Measurements from ENCODE around the gene NTM. TPM values are rescaled to one million over a fixed set of nuclear protein-coding genes. Genes with fewer than 3 reads are reported as not detected.

The NTM gene
- total RNA-seq, 2 donors from 2014 or later: 1.7 to 3.6 TPM

DNA sequence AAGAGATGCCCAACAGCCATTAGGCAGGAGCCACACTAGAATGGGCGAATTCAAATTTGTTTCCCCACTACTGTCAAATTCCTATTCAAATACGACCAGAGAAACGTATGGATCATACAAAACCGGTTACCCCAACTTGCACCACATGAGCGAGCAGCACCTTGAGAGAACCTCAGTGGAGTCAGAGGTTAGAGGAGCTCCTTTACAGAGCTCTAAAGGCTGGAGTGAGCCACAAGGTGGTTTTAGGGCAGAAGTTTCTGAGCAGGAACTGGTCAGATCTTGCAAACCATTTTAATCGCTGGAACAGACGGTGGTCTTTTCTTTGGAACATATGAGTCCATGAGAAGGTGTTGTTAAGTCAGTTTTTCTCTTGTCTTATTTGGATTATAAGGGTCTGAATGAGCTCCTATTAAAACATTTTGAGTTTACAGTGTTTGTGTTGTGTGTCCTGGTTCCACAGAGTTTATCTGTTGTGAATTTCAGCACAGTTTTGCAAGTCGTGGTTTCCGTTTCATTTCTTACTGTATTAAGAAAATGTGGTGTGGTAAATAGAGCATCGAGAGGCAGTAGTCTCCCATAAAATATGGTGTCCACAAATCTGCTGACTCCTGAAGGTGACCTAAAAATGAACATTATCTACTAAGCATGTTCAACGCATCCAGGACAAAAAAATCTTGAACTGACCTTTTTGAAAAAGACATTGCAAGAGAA lies 471.7 kb downstream of the NTM start:
- Mint-ChIP-seq H3K9me3 (no peaks in the 10 kb centered on the region), H3K4me1 (peaks cover 16% of the 10 kb centered on the region), H3K27ac (no peak overlapping the region), H3K4me3 (no peak overlapping the region), H3K36me3 (ENCODE audit: low read depth) (no peaks in the 10 kb centered on the region), H3K27me3 (ENCODE audit: insufficient read depth) (no peaks in the 10 kb centered on the region)
- H3K9me3 ChIP-seq (ENCODE audit: control insufficient read depth, low read length): no peaks in the 10 kb centered on the region
- H3K36me3 ChIP-seq (ENCODE audit: control insufficient read depth, insufficient read depth, low read length): no peaks in the 10 kb centered on the region
- no peak overlapping the region for H3K27ac ChIP-seq (ENCODE audit: low read depth, low read length)
- TF ChIP-seq, protein P1, sequence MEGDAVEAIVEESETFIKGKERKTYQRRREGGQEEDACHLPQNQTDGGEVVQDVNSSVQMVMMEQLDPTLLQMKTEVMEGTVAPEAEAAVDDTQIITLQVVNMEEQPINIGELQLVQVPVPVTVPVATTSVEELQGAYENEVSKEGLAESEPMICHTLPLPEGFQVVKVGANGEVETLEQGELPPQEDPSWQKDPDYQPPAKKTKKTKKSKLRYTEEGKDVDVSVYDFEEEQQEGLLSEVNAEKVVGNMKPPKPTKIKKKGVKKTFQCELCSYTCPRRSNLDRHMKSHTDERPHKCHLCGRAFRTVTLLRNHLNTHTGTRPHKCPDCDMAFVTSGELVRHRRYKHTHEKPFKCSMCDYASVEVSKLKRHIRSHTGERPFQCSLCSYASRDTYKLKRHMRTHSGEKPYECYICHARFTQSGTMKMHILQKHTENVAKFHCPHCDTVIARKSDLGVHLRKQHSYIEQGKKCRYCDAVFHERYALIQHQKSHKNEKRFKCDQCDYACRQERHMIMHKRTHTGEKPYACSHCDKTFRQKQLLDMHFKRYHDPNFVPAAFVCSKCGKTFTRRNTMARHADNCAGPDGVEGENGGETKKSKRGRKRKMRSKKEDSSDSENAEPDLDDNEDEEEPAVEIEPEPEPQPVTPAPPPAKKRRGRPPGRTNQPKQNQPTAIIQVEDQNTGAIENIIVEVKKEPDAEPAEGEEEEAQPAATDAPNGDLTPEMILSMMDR (conservative IDR thresholded peaks at IDR 0.05): no peak
- DNase-seq: no peak
- peaks cover 4% of the 10 kb centered on the region for H3K4me1 ChIP-seq (ENCODE audit: control insufficient read depth, insufficient read depth, low read length)
- WGBS, 2 experiments (ENCODE audit: insufficient coverage in 1 of 2, insufficient read length in 1 of 2): 88 to 94% methylated on average over 4 to 11 of the region's 11 CpGs
- no peaks in the 10 kb centered on the region for H3K27me3 ChIP-seq (ENCODE audit: control insufficient read depth, insufficient read depth, low read length, poor library complexity, severe bottlenecking)
- no peak overlapping the region for H3K9ac ChIP-seq (ENCODE audit: extremely low read depth, low read length, poor library complexity, severe bottlenecking)
- no peak overlapping the region for H3K4me3 ChIP-seq (ENCODE audit: low read length)

DNA sequence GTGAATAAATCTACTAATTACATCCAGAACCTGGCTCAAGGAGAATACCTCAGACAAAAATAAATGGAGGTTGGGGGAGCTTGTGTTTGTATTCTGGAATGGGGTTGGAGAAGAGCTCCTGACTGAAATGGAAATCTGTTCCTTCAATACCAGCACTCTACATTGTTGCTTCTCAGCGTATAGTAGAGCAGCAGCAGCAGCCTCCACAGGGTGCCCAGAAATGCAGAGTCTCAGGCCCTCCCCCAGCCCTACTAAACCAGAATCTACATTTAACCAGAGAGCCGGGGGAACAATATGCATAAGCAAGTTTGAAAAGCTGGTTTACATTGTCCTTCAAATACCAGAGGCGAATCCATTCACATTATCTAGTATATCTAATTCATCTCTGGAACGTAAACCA lies 474.8 kb downstream of the NTM start:
- DNase-seq: peak; percentile 76
- no peaks in the 10 kb centered on the region for H3K36me3 ChIP-seq (ENCODE audit: control insufficient read depth, insufficient read depth, low read length)
- Mint-ChIP-seq H3K36me3 (ENCODE audit: low read depth) (no peaks in the 10 kb centered on the region), H3K9me3 (no peaks in the 10 kb centered on the region), H3K4me1 (peaks cover 18% of the 10 kb centered on the region), H3K27ac (no peak overlapping the region), H3K4me3 (no peak overlapping the region), H3K27me3 (ENCODE audit: insufficient read depth) (no peaks in the 10 kb centered on the region)
- no peak overlapping the region for H3K4me3 ChIP-seq (ENCODE audit: low read length)
- TF ChIP-seq, protein P1 (conservative IDR thresholded peaks at IDR 0.05): no peak
- H3K27me3 ChIP-seq (ENCODE audit: control insufficient read depth, insufficient read depth, low read length, poor library complexity, severe bottlenecking): no peaks in the 10 kb centered on the region
- 27 to 47% methylated on average over 2 to 4 of the region's 4 CpGs for WGBS, 2 experiments (ENCODE audit: insufficient coverage in 1 of 2, insufficient read length in 1 of 2)
- no peaks in the 10 kb centered on the region for H3K9me3 ChIP-seq (ENCODE audit: control insufficient read depth, low read length)
- H3K9ac ChIP-seq (ENCODE audit: extremely low read depth, low read length, poor library complexity, severe bottlenecking): no peak overlapping the region
- no peak overlapping the region for H3K27ac ChIP-seq (ENCODE audit: low read depth, low read length)
- H3K4me1 ChIP-seq (ENCODE audit: control insufficient read depth, insufficient read depth, low read length): peaks cover 4% of the 10 kb centered on the region

DNA sequence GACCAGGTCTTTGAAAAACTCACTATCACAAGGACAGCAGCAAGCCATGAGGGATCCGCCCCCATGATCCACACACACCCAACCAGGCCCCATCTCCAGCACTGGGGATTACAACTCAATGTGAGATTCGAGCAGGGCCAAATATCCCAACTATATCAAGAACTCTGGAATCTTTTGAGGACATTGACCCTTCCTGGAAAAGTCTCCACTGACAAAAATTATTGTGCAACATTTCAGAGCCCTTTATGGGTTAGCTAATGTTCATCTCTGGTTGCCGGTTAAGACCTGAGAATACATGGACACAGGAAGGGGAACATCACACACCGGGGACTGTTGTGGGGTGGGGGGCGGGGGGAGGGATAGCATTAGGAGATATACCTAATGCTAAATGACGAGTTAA lies 479.1 kb downstream of the NTM start:
- Mint-ChIP-seq H3K27me3 (ENCODE audit: insufficient read depth) (peaks cover 4% of the 10 kb centered on the region), H3K4me3 (no peak overlapping the region)

More for the DNA sequence above, 479.1 kb downstream of the NTM start:
- H3K27ac ChIP-seq (ENCODE audit: low read depth, low read length): no peak overlapping the region
- TF ChIP-seq, protein P1 (conservative IDR thresholded peaks at IDR 0.05): no peak
- H3K36me3 Mint-ChIP-seq (ENCODE audit: low read depth): no peaks in the 10 kb centered on the region
- no peaks in the 10 kb centered on the region for H3K27me3 ChIP-seq (ENCODE audit: control insufficient read depth, insufficient read depth, low read length, poor library complexity, severe bottlenecking)
- peaks cover 23% of the 10 kb centered on the region for H3K4me1 Mint-ChIP-seq
- H3K9me3 ChIP-seq (ENCODE audit: control insufficient read depth, low read length): no peaks in the 10 kb centered on the region
- no peaks in the 10 kb centered on the region for H3K9me3 Mint-ChIP-seq
- H3K4me1 ChIP-seq (ENCODE audit: control insufficient read depth, insufficient read depth, low read length): peaks cover 4% of the 10 kb centered on the region
- H3K27ac Mint-ChIP-seq: no peak overlapping the region
- no peak overlapping the region for H3K4me3 ChIP-seq (ENCODE audit: low read length)
- H3K9ac ChIP-seq (ENCODE audit: extremely low read depth, low read length, poor library complexity, severe bottlenecking): no peak overlapping the region
- WGBS, 2 experiments (ENCODE audit: insufficient coverage in 1 of 2, insufficient read length in 1 of 2): 85% methylated on average over 3 of the region's 6 CpGs; no CpG with 5 or more reads in 1 of the 2 experiments
- H3K36me3 ChIP-seq (ENCODE audit: control insufficient read depth, insufficient read depth, low read length): no peaks in the 10 kb centered on the region
- DNase-seq: no peak
